HG03432 (cell line): ENCODE measurements around the gene LMTK2.

Experiments used
- ATAC-seq: cut with Tn5 transposase; IDR thresholded peaks from one replicate; pipeline ENCODE4 v1.9.1; 2021; ENCODE audit warnings: mild to moderate bottlenecking, moderate library complexity; ENCODE audit not compliant: unreplicated experiment

The LMTK2 gene

GRCh38 chr7:98106647-98107312 is at the start of gene LMTK2:
Gene LMTK2 (plus strand): TSS chr7:98106862. CDS start chr7:98107178, 316 bp downstream.
- ATAC-seq: peak; percentile 100

GRCh38 chr7:98057157-98057556 is 49.5 kb upstream of the LMTK2 start:
- ATAC-seq: no peak

- no peak for ATAC-seq
These were observed 48.5 kb upstream of the LMTK2 start for GRCh38 chr7:98058186-98058585.

GRCh38 chr7:98064233-98064632 is 42.4 kb upstream of the LMTK2 start:
- ATAC-seq: no peak

GRCh38 chr7:98066208-98066607 is 40.5 kb upstream of the LMTK2 start:
- ATAC-seq: no peak

- no peak for ATAC-seq
These were observed 39.6 kb upstream of the LMTK2 start for GRCh38 chr7:98066934-98067507.

GRCh38 chr7:98073047-98073446 is 33.6 kb upstream of the LMTK2 start:
- no peak for ATAC-seq

GRCh38 chr7:98075801-98076200 is 30.9 kb upstream of the LMTK2 start:
- no peak for ATAC-seq

GRCh38 chr7:98077762-98078161 is 28.9 kb upstream of the LMTK2 start:
- ATAC-seq: no peak

- no peak for ATAC-seq
These were observed 28.3 kb upstream of the LMTK2 start for GRCh38 chr7:98078197-98078870.

GRCh38 chr7:98079891-98080648 is 26.6 kb upstream of the LMTK2 start:
- ATAC-seq: no peak

GRCh38 chr7:98081319-98081718 is 25.3 kb upstream of the LMTK2 start:
- ATAC-seq: no peak

GRCh38 chr7:98084631-98085030 is 22.0 kb upstream of the LMTK2 start:
- no peak for ATAC-seq

GRCh38 chr7:98085674-98086073 is 21.0 kb upstream of the LMTK2 start:
- ATAC-seq: no peak

- ATAC-seq: no peak
These were observed 20.4 kb upstream of the LMTK2 start for GRCh38 chr7:98086281-98086718.

GRCh38 chr7:98088109-98088508 is 18.6 kb upstream of the LMTK2 start:
- no peak for ATAC-seq

- ATAC-seq: no peak
These were observed 16.5 kb upstream of the LMTK2 start for GRCh38 chr7:98090116-98090515.

GRCh38 chr7:98091061-98091460 is 15.6 kb upstream of the LMTK2 start:
- ATAC-seq: no peak

GRCh38 chr7:98091523-98091922 is 15.1 kb upstream of the LMTK2 start:
- no peak for ATAC-seq

- no peak for ATAC-seq
These were observed 9.5 kb upstream of the LMTK2 start for GRCh38 chr7:98097042-98097645.

- no peak for ATAC-seq
These were observed 6.6 kb upstream of the LMTK2 start for GRCh38 chr7:98100088-98100487.
